K562 (cell line): ENCODE measurements around the gene PAQR4. TPM values are rescaled to one million over a fixed set of nuclear protein-coding genes. Genes with fewer than 3 reads are reported as not detected.
A peak's percentile ranks its signal among the peaks of the same experiment; 100 is the strongest.

Source experiments
- MEF2A ChIP-seq: IDR thresholded peaks from 2 replicates; pipeline ENCODE4 v1.6.1; 2011; ENCODE audit warnings: low read depth, mild to moderate bottlenecking, low read length, moderate library complexity; ENCODE audit not compliant: control insufficient read depth
- RREB1 ChIP-seq: fragments of 250-450 bp; sonication (Bioruptor Pico); IDR thresholded peaks from 2 replicates; pipeline ENCODE4 v1.4.0; 2020
- SIRT6 ChIP-seq: IDR thresholded peaks from one replicate; pipeline ENCODE4 v1.6.1; 2012; ENCODE audit warnings: low read depth, mild to moderate bottlenecking, control low read depth, inconsistent platforms, low read length, moderate library complexity
- STAG1 ChIP-seq: sonication (generic); formaldehyde crosslinking; IDR thresholded peaks from 2 replicates; pipeline ENCODE4 v1.5.0; 2020; ENCODE audit warnings: missing genetic modification reagents, borderline replicate concordance
- TCF3 ChIP-seq: sonication (generic); formaldehyde crosslinking; IDR thresholded peaks from 2 replicates; pipeline ENCODE4 v1.4.0; 2020; ENCODE audit warnings: mild to moderate bottlenecking, missing genetic modification reagents
- ZNF174 ChIP-seq: fragments of 250-450 bp; sonication (Bioruptor Pico); IDR thresholded peaks from 2 replicates; pipeline ENCODE4 v1.4.0; 2020; ENCODE audit warnings: mild to moderate bottlenecking
- ZNF407 ChIP-seq: fragments of 450-650 bp; IDR thresholded peaks from 2 replicates; pipeline ENCODE4 v1.6.1; 2016; ENCODE audit warnings: low read depth
- polyA plus RNA-seq, 8 experiments: library from polyadenylated mRNA; depleted of rRNA in 4 of 8; stranded (reverse) in 5 of 8; unstranded in 3 of 8; fragments of >200 nt; fragmentation: Nextera tagmentation in 2 of 8; fragmentation: Illumina TruSeq in 1 of 8; extraction: Ambion mirVana in 2 of 8; extraction: Trizol in 1 of 8; gene quantifications; 2 replicates each; pipeline versions ENCODE4 v1.2.1 to v1.2.3, GENCODE V29; 2011 to 2014; ENCODE audit warnings: inconsistent platforms in 1 of 8, missing spikeins in 1 of 8
- total RNA-seq, 7 experiments: library from RNA; depleted of rRNA in 6 of 7; stranded (reverse); fragments of >200 nt in 6 of 7; fragmentation: Illumina TruSeq in 2 of 7; extraction: Trizol in 2 of 7; gene quantifications; 2 replicates each; pipeline versions ENCODE4 v1.2.1 to v1.2.3, GENCODE V29; 2011 to 2021; ENCODE audit warnings: low replicate concordance in 1 of 7
- TF ChIP-seq, protein P1 (sequence below): fragments of 250-450 bp; sonication (Bioruptor Pico); IDR thresholded peaks from 2 replicates; pipeline ENCODE4 v1.4.0; 2020
- TF ChIP-seq, protein P2 (sequence below): IDR thresholded peaks from 3 replicates; pipeline ENCODE4 v1.6.1; 2011; ENCODE audit warnings: borderline replicate concordance, mild to moderate bottlenecking; ENCODE audit not compliant: insufficient read length, insufficient read depth

Gene PAQR4
- total and polyA plus RNA-seq, 9 of the 15 experiments (the other 6 are each of a cell fraction or from before 2014, with no cell fraction given): 0.62 to 40.4 (median 19.5) TPM

DNA sequence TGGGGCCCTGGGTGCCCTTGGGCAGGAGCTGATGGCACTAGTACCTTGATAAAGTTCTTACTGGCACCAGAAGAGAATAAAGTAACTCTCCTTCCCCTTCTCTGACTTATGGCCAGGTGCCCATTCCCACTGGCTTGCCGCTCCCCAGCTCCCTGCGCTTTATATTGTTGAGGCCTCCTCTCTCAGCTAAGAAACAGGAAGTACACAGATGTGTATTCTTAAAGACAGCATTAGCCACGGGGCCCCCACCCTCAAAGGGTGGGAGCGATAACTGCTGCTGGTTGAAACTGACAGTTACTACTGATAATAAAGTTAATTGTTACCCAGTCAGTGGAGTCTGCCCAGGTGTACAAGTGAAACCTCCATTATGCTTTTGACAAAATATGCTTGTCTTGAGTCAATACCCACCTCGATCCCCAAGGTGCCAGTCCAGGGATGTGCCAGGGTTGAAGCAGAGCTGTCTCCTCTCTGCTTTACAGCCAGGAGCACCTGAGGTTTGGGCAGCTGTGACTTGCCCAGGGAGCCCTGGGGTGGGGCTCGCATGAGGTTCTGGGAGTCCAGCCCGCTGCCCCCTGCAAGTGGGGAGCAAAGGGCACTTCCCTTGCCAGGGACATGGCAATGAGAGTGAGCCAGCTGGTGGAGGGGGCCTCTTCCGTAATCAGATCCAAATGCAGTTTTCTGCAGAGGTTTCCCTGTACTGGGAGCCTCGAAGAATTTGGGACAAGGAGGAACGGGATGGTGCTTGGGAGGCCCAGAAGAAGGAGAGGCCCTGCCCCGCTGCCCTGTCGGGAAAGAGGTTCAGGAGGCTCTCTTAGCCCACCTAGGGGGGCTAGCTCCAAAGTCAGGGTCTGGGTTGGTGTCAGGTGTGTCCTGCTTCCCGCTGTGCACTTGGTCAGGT, 38.2 kb downstream of the PAQR4 start (continued):
- no peak for TF ChIP-seq ZNF407
- TF ChIP-seq, protein P1, sequence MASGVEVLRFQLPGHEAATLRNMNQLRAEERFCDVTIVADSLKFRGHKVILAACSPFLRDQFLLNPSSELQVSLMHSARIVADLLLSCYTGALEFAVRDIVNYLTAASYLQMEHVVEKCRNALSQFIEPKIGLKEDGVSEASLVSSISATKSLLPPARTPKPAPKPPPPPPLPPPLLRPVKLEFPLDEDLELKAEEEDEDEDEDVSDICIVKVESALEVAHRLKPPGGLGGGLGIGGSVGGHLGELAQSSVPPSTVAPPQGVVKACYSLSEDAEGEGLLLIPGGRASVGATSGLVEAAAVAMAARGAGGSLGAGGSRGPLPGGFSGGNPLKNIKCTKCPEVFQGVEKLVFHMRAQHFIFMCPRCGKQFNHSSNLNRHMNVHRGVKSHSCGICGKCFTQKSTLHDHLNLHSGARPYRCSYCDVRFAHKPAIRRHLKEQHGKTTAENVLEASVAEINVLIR (CRISPR knock-in tag): no peak
- TF ChIP-seq ZNF174: no peak
- TF ChIP-seq RREB1 (CRISPR knock-in tag): no peak
- TF ChIP-seq SIRT6: no peak
- TF ChIP-seq, protein P2, sequence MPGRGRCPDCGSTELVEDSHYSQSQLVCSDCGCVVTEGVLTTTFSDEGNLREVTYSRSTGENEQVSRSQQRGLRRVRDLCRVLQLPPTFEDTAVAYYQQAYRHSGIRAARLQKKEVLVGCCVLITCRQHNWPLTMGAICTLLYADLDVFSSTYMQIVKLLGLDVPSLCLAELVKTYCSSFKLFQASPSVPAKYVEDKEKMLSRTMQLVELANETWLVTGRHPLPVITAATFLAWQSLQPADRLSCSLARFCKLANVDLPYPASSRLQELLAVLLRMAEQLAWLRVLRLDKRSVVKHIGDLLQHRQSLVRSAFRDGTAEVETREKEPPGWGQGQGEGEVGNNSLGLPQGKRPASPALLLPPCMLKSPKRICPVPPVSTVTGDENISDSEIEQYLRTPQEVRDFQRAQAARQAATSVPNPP: no peak
- no peak for TF ChIP-seq STAG1 (CRISPR knock-in tag)
- 0 out of 2 replicates have a peak, but pooled peaks have one; percentile 49 for TF ChIP-seq TCF3 (CRISPR knock-in tag)
- no peak for TF ChIP-seq MEF2A
